Lower lobe of right lung (tissue), 2 donors: ENCODE measurements around the gene PBXIP1. TPM values are rescaled to one million over a fixed set of nuclear protein-coding genes. Genes with fewer than 3 reads are reported as not detected.

ENCODE experiments used
- ATAC-seq, 2 donors: fragments of 200-7000 bp; cut with Tn5 transposase; one replicate each; pipeline ENCODE4 v1.9.1; 2020 to 2022; ENCODE audit warnings: mild to moderate bottlenecking in 2 of 2, moderate library complexity in 2 of 2
- DNase-seq: peaks from one replicate; pipeline ENCODE4 v3.0.0-alpha.2; 2020
- H3K27ac ChIP-seq: fragments of 200-600 bp; one replicate; pipeline ENCODE4 v1.8.0; 2022
- H3K27me3 ChIP-seq: fragments of 200-600 bp; one replicate; pipeline ENCODE4 v1.8.0; 2022; ENCODE audit warnings: low read depth
- H3K36me3 ChIP-seq: fragments of 200-600 bp; one replicate; pipeline ENCODE4 v1.8.0; 2022; ENCODE audit warnings: mild to moderate bottlenecking
- H3K4me1 ChIP-seq: fragments of 200-600 bp; one replicate; pipeline ENCODE4 v1.8.0; 2022
- H3K4me3 ChIP-seq: fragments of 200-600 bp; one replicate; pipeline ENCODE4 v1.8.0; 2022; ENCODE audit warnings: mild to moderate bottlenecking
- H3K9me3 ChIP-seq: fragments of 200-600 bp; one replicate; pipeline ENCODE4 v1.8.0; 2022
- intact Hi-C: fragments of 100-400 bp; cut with DNase I; formaldehyde crosslinking; loops from one replicate; pipeline ENCODE4 v1.11.0; 2022
- total RNA-seq: library from RNA; stranded (reverse); fragmentation: NEBNext Ultra II Directional; extraction: Animal tissue kit (Norgen Biotek cat#: 25700); gene quantifications from one replicate; pipeline ENCODE4 v1.2.1, GENCODE V29; 2021
- TF ChIP-seq, protein P1 (sequence below): fragments of 200-600 bp; IDR thresholded peaks from one replicate; pipeline ENCODE4 v1.8.0; 2022; ENCODE audit warnings: antibody characterized with exemption, mild to moderate bottlenecking
- donor health status: DM: no; HTN: yes; CAD: no; lungs with severe emphysema.

Gene PBXIP1
- total RNA-seq, 1 donor from 2014 or later, result 68.1 TPM

DNA sequence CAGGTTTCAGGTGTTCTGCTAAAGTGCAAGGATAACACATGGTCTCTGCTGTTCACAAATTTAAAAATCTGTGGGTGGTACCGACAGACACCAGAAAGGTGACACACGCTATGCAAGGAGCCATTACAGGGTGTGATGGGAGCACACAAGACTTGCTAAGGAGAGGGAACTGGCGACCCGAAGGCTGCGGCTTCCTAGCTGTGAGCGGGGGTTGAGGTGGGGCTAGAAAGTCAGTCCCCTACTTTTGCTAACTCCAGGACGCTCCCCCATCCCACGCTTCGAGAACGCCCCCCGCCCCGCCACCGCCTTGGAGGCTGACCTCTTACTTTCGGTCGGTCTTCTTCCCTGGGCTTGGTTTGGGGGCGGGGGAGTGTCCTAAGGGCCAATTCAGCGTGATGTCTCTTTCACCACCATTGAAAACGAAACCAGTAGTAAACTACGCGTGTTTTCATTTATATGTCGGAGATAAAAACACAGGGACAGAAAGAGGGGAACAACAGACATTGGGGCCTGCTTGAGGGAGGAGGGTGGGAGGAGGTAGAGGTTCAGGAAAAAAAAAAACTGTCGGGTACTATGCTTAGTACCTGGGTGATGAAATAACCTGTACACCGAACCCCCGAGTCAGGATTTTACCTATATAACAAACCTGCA, 19.6 kb upstream of the PBXIP1 start:
- Histone ChIP-seq H3K36me3 (peaks cover 8% of the 10 kb centered on the region), H3K27ac (peak overlapping the region; percentile 98), H3K4me1 (peaks cover 39% of the 10 kb centered on the region), H3K9me3 (no peaks in the 10 kb centered on the region), H3K27me3 (no peaks in the 10 kb centered on the region), H3K4me3 (peak overlapping the region; percentile 83)
- DNase-seq (peak; percentile 81), ATAC-seq (no peak)
- intact Hi-C loops, result no loop called here
- TF ChIP-seq, protein P1, sequence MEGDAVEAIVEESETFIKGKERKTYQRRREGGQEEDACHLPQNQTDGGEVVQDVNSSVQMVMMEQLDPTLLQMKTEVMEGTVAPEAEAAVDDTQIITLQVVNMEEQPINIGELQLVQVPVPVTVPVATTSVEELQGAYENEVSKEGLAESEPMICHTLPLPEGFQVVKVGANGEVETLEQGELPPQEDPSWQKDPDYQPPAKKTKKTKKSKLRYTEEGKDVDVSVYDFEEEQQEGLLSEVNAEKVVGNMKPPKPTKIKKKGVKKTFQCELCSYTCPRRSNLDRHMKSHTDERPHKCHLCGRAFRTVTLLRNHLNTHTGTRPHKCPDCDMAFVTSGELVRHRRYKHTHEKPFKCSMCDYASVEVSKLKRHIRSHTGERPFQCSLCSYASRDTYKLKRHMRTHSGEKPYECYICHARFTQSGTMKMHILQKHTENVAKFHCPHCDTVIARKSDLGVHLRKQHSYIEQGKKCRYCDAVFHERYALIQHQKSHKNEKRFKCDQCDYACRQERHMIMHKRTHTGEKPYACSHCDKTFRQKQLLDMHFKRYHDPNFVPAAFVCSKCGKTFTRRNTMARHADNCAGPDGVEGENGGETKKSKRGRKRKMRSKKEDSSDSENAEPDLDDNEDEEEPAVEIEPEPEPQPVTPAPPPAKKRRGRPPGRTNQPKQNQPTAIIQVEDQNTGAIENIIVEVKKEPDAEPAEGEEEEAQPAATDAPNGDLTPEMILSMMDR, result no peak

DNA sequence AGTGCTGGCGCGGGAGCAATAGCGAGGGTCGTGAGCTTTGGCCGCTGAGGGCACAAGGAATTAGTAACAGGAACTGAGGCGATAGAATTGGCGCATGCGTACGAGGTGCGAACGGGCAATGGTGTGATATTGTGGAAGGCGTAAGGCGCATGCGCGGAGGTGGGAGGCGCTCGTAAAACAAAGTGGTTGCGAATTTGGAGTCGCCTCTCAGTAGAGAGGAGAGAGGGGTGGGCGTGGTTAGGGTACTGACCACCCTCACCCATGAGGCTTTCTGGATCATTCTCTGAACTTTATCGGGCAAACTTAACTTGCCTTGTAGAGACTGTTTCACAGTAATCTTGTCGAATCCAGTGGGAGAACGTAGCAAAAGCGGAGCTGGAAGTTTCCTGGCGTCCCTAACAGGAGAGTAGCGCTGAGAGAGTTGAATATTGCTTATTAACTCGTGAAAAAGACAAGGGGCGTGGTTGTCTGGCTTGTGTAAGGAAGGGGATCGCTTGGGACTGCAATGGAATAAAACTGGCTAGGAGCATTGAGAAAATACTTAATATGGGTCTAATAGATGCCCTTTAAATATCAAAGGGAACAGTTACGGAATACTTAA, 19.0 kb upstream of the PBXIP1 start:
- peak; percentile 95 for DNase-seq
- peak; percentile 71 to 77 for ATAC-seq
- Histone ChIP-seq H3K4me3 (peak overlapping the region; percentile 83), H3K27ac (peak overlapping the region; percentile 98), H3K36me3 (peaks cover 8% of the 10 kb centered on the region), H3K9me3 (no peaks in the 10 kb centered on the region), H3K4me1 (peaks cover 45% of the 10 kb centered on the region), H3K27me3 (no peaks in the 10 kb centered on the region)
- intact Hi-C loops, result no loop called here
- TF ChIP-seq, protein P1, result no peak

DNA sequence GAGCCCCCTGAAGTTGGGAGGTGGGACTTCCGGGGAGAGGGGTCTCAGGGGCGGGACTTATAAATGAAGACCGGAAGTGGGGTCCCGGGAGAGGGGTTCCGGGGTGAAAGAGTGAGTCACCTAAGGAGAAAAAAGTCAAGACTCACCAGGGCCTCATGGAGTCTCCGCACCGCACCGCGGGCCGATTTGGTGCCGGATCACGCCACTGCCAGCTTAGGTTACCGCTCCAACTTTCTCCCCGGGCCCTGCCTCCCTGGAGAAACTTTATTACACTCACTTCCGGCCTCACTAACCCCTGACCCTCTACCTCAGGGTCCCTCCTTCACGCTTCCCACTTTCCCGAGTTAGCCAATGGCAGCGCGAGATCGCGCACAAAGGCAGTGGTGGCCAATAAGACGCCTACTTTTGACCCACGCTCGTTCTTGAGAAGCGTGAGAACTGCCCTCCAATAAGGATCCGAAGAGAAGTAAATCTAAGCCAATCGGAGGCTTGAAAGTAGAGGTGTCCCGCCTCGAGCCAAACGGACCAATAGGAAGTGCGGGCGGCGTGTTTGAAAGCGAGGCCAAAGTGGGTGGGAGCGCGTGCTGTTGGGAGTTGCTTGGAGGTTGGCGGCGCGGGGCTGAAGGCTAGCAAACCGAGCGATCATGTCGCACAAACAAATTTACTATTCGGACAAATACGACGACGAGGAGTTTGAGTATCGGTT, 18.4 kb upstream of the PBXIP1 start, which contains the start of gene CKS1B:
TSS of gene CKS1B (plus strand) at position 580 of the 706 bp plus-strand sequence. CDS start at position 645, 65 bp downstream.
- Histone ChIP-seq H3K27me3 (no peaks in the 10 kb centered on the region), H3K4me3 (peak within 1 kb of the TSS; percentile 83), H3K36me3 (peaks cover 11% of the 10 kb centered on the region), H3K4me1 (peaks cover 52% of the 10 kb centered on the region), H3K27ac (peak within 1 kb of the TSS; percentile 98), H3K9me3 (no peaks in the 10 kb centered on the region)
- intact Hi-C loops, result no loop called here
- TF ChIP-seq, protein P1, result no peak
- ATAC-seq, result peak; percentile 91 to 93
- peak; percentile 97 for DNase-seq

DNA sequence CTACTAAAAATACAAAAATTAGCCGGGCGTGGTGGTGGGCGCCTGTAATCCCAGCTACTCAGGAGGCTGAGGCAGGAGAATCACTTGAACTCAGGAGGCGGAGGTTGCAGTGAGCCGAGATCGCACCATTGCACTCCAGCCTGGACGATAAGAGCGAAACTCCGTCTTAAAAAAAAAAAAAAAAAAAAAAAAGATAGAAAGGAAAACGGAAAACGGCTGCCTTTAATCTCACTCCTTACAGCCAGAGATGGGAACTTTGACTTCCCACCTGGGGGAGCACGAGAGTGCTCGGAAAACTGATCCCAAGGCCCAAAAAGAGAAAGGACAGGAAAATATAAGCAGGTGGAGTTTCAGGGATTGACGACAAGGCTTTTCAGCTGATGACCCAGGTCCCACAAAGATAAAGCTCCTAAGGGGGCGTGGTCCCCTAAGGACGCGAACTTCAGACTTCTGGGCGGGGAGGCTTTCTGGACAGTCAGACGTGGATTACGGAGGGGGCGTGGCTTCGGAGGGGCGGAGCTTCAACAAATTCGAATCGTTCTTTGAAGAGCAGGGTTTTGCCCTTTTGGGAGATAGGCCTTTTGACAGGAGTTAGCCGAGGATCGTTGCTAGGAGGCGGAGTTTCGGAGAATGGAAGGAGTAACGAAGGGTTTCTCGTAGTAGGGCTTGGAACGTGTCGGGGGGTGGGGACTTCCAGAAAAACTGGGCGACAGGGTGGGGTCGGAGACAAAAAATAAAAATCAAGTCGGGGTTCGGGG, 17.6 kb upstream of the PBXIP1 start:
- peak; percentile 98 for DNase-seq

More for the DNA sequence above, 17.6 kb upstream of the PBXIP1 start:
- peak; percentile 75 to 82 for ATAC-seq
- no peaks in the 10 kb centered on the region for H3K27me3 ChIP-seq
- TF ChIP-seq, protein P1, result no peak
- peak overlapping the region; percentile 98 for H3K27ac ChIP-seq
- H3K36me3 ChIP-seq, result peaks cover 15% of the 10 kb centered on the region
- peak overlapping the region; percentile 83 for H3K4me3 ChIP-seq
- intact Hi-C loops, result no loop called here
- peaks cover 58% of the 10 kb centered on the region for H3K4me1 ChIP-seq
- no peaks in the 10 kb centered on the region for H3K9me3 ChIP-seq
